Glomerular endothelial cell (primary cell): ENCODE data around the gene SH3PXD2B. TPM values are rescaled to one million over a fixed set of nuclear protein-coding genes. Genes with fewer than 3 reads are reported as not detected.
"Not testable (repeated sequence)": the region's sequence is repeated elsewhere in the genome, so short reads cannot be mapped to it uniquely, and the experiment has no call there.

Source experiments
- DNase-seq: peaks from one replicate; pipeline ENCODE4 v3.0.0-alpha.2; 2011; ENCODE audit warnings: low read depth, low spot score; ENCODE audit errors: extremely low read depth
- total RNA-seq: library from RNA; depleted of rRNA; stranded (reverse); fragments of >200 nt; gene quantifications from 2 replicates; pipeline ENCODE4 v1.2.3, GENCODE V29; 2015

SH3PXD2B gene
- total RNA-seq, 1 donor from 2014 or later = 44.9 TPM

DNA sequence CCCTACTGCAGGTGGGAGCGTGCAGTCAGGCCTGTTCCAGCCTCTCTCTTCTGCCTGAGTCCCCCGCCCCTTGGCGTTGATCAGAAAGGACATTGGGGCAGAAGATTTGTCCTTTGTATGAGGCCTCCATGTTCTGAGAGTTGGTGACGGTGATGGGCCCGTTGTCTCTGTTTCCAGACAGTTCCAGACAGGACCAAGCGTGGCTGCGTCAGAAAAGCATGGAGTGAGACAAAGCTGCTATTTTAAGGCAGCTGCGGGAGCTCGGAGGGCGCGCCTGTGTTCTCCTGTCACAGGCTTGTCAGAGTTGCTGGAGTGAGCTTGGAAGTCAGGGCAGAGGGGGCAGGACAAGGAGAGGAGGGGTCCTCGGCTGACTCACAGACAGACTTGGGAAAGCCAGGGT, 32.1 kb upstream of the SH3PXD2B start:
- no peak for DNase-seq

DNA sequence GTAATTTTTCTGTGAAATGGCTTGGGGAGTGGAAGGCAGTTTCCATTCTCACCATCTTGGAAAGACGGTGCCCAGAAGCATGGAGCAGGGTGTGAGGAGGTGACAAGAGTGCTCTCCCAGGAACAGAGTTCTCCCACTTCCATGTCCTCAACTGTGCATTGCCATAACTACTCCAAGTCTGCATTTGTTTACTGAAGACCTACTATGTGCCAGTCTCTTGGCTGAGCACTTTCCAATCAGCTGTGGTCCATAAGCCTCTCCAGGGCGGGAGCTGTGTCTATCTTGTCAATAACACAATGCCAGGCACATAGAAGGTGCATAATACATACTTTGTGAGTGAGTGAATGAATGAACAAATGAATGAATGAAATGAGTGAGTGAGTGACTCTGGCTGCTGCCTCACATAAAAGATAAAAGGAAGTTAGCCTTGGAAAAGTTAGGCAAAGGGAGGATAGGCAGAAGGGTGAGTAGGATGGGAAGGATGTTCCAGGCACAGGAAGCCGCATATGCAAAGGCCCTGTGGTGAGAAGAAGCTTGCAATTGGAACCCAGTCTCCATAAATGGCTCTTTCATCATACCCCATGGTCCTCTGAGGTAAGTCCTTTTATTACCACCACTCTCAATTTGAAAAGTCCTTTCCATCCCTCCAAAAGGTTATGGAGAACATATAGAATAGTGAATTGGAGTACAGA, 31.3 kb upstream of the SH3PXD2B start:
- no peak for DNase-seq

DNA sequence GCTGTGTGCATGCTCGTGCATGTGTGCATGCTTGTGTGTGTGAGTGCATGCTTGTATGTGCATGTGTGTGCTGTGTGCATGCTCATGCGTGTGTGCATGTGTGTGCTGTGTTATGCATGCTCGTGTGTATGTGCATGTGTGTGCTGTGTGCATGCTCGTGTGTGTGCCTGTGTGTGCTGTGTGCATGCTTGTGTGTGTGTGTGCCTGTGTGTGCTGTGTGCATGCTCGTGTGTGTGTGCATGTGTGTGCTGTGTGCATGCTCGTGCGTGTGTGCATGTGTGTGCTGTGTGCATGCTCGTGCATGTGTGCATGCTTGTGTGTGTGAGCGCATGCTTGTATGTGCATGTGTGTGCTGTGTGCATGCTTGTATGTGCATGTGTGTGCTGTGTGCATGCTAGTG, 30.3 kb upstream of the SH3PXD2B start:
- no peak for DNase-seq

DNA sequence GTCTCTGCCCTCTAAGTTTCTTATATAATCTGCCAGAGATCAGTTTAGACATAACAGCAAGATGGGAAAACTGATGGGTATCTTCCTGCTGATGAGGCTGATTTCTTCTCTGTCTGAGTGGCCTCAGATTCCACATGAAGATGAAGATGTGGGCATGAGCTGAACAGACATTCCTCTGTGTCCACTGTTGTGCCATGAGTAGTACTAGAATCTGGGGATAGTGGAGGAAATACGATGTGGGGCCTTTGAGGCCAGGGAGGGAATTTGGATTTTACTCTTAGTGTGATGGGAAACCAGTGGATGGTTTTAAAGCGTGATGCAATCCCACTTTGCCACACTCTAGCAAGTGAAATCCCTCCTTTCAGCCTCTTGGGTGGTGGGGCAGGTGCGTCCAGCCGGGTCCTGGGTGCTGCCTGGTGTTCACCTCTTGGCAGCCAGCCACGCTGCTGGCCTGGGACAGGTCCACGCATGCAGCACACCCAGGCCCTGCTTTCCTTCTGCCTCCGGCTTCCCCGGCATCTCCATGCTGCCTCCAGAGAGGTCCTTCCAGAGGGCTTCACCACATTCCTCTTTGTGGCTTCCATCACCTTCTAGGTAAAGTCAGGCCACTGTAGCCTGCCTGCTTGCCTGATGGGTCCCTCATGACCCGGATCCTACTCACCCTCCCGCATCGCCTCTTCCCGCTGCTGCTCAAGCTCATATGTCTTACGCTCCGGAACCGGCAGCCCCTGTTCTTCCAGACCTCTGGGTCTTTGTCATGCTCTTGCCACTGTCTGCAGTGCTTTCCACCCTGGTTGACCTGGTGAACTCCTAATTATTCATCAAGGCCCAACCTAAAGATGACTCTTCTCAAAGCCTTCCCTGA, 28.1 kb upstream of the SH3PXD2B start:
- no peak for DNase-seq

DNA sequence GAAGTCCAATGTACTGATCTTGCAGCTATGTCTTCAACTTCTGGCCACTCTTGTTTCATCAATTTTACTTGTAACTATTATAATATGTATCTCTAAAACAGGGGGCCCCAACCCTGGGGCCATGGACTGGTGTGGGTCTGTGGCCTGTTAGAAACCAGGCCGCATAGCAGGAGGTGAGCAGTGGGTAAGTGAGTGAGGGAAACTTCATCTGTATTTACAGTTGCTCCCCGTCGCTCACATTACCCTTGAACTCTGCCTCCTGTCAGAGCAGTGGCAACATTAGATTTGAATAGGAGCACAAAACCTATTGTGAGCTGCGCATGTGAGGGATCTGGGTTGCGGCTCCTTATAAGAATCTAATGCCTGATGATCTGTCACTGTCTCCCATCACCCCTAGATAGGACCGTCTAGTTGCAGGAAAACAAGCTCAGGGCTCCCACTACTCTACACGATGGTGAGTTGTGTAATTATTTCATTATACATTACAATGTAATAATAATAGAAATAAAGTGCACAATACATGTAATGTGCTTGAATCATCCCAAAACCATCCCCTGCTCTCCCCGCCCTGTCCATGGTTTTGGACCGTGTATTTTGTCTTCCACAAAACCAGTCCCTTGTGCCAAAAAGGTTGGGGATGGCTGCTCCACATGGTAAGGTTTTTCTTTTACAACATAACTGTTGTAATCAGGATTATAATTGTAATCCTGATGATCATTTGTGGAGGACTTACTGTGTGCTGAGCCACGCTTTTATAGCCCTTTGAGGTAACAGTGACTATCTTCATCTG, 26.9 kb upstream of the SH3PXD2B start:
- DNase-seq = no peak

DNA sequence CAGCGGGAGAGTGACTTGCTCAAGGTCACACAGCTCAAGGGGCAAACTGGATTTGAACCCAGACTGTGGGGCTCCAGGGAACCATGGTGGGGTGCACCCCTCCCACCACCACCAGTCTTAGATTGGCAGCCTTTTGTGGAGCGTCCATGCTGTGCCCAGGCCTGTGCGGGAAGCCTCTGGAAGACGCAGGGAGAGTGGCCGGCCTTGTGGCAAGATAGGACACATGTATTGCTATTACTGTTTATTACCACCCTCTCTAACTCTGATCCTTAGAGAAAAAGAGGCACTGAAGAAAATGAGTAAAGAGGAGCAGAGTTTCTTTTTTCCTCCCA, 25.4 kb upstream of the SH3PXD2B start:
- DNase-seq = no peak

DNA sequence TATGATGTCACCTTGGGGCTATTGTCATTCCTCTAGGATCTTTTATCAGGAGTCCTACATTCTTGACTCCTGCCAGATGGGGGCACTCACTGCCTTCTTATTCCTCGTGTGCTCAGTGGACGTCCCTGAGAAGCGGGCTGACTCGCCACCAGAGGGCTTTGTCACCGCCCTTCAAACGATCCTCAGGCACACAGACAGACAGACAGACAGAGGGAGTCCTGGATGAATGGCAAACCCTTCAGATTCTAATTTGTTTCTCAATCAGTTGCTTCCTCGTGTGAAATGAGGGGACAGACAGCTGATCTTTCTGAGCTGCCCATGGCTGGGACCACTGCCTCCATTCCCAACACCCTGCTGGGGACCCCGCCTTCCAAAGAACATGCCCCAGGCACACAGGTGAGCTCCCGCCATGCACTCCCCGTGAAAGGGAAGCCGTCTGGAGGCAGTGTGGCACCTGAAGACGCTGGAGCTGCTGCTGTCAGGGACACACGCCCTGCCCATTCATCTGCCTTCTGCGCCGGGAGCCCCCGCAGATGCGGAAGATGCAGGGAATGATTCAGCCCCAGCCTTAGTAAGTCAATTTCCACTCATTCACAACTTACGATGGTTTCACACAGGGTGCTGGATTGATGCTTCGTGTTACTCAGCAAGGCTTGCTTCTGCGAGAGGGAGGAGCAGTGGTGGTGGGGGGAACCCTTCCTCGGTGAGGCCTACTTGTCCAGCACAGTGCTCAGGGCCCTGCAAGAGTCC, 24.9 kb upstream of the SH3PXD2B start:
- DNase-seq = peak; percentile 70

DNA sequence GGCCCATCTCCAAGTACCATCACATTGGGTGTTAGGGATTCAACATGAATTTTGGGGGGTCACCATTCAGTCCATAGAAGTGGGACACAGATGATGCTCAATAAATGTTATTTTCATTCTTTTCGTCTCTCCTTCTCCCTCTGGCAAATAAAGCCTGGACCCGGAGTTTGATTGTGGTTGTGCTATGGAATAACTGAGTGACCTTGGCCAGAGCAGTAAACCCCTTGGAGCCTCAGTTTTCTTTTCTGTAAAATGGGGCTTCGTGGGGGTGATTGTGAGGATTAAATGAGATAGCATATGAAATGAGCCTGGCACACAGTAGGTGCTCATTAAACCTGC, 24.3 kb upstream of the SH3PXD2B start:
- not testable (repeated sequence) for DNase-seq

DNA sequence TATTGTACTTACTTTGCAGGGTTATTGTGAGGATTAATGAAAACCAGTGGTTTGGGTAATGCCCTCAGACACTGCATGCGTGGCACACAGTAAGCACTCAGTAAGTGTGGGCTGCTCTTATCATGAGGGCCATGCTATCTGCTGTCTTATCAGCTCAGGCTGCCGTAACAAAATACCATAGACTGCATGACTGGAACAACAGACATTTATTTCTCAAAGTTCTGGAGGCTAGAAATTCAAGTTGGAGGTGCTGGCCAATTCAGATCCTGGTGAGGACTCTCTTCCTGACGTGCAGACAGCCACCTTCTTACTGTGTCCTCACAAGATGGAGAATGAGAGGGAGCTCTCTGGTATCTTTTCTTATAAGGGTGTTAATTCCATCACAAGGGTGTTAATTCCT, 23.9 kb upstream of the SH3PXD2B start:
- no peak for DNase-seq

DNA sequence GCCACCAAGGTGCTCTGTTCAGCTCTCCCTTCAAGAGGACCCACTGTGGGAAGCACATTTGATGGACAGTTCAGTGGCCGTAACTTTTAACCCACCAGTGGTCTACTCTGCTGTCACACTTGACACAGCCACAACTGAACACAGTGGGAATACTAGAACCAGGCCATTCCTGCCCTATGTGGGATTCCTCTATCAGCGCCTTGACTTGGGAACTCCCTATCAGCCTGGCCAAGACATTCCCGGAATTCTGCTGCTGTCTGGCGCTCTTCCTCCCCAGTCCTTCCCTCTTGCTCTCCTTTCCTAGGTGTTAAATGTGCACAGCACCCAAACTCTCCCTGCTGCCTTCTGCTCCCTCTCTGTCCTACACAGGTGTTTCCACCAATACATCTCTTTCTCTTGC, 23.1 kb upstream of the SH3PXD2B start:
- no peak for DNase-seq

DNA sequence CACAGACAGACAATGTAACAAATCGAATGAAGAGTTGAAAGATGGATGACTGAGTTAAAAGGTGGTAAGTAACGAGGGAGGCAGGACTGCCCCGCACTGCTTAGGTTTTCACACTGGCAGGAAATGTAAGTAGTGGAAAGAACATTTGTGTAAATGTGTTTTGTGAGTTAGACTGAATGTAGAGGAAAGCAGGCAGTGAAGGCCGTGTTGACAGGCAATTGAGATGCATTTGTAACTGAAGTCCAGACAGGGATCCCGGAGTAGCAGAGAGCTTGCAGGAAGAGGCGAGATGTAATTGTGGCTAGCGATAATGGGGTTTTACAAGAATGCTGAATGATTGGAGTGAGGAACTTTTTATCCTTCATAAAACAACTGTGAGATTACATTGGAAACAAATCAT, 20.0 kb upstream of the SH3PXD2B start:
- DNase-seq = no peak

DNA sequence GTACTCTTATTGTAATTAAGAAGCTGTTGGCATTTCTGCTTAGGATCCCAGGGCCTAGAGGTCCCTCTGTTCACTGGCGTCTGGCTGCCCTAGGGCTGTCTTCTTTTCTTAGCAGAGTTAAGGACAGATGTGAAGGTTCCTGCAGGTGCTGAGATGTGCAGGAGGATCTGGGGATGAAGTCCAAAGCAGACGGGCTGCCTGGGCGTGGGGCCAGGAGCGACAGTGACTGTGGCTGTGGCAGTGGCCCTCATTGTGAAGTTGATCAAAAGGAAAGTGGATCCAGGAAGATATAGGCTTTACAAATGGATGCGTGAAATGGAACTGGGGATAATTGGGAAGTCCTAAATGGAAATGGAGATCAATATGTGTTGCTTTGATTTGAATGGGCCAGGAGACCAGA, 19.1 kb upstream of the SH3PXD2B start:
- DNase-seq = no peak

DNA sequence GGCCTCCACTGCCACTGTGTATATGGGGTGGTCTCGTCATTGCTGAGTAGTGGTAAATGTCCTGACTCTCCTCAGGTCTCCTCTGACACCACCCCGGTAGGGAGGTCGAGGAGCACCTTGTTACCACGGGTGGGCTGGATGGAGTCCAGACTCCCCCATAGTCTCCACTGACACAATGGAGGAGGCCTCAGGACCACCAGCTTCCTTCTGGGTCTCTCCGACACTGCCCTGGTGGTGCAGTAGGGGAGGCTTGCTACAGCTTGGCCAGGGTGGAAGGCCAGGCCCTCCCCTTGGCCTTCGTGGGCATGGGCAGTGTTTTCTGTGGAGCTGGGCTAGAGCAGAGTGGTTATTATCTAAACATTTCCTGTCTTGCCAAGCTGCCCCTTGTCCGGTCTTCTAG, 15.4 kb upstream of the SH3PXD2B start:
- DNase-seq = no peak

DNA sequence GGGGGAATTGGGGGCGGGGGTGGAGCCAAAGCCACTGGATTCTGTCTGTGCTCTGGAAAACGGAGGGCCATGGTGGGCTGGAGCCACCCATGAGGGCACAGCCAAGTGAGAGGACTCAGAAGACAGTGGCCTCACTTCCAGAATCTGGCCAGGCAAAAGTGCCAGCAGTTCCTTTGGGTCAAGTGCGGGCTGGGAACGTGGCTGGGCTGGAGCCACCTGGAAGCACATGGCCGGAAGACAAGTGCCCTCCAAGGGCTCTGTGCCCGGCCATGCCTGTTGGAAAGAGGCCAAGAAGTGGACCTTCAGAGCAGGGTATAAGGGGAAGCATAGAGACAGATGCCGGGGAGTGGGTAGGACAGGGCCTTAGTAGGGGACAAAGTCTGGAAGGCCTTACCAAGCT, 11.7 kb upstream of the SH3PXD2B start:
- DNase-seq = no peak

DNA sequence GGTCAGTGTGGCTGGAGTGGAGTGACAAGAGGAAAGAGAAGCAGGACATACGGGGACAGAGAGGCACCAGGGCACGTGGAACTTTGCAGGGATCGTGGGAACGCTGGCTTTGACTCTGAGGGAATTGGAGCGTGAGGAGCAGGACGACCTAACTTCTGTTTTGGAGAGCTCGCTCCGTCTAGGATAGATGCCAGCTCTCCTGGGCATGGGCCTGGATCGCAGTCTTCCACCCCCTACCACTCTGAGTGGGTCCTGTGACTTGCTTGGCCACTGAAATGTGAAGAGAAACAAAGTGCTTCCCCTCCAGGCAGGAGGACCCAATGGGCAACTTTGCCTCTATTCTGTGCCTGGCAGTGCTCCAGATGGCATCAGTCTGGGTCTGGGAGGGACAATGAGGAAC, 8.7 kb upstream of the SH3PXD2B start:
- no peak for DNase-seq

DNA sequence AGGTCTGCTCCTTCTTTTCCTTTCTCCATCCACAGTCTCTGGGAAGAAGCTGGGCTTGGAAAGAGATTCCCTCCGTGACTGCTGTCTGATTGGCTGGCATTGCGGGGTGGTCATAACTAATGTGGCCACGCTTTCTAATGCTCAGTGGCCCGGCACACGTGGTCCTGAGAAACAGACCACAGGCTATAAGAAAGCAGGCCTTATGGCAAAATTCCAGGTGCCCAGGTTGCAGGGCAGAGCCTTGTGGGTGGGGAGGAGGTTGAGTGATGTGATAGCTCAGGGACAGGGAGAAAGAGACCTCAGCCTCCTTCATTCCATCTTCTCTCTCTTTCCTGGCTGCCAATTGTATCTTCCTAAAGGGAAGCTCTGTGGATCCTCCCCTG, 5.4 kb upstream of the SH3PXD2B start:
- DNase-seq = no peak

DNA sequence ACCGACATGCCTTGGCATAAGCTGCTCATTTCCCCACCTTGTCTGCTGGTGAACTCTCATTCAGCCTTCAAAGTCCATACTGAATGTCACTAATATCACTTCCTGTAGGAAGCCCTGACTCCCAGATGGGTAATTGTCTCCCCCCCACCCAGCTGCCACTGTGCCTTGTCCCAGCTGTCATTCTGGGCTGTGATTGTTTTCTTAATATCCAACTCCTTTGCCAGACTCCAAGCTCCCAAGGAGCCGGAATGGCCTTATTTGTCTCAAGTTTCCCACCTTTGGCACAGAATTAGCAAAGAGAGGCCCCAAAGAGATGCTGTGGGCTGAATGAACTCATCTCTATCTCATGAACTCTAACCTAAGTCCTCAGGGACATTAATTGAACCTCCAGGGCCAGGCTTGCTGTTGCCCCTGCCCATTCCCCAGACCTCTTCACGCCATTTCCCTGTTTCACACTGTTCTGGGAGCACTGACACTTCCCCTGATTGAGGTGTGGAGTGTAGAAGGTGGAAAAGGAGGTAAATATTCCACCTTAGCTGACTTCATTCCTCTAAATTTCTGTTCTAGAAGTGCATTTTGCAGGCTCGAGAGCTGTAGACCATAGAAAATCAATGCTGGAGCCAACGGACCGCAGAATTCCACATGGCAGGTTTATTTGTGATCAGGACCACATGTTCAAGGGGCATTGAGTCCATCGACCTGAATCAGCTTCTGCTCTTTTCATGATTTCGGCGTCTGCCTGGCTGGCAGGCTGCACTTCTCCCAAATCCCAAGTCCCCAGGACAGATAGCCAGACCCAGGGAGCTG, 4.9 kb upstream of the SH3PXD2B start:
- no peak for DNase-seq

DNA sequence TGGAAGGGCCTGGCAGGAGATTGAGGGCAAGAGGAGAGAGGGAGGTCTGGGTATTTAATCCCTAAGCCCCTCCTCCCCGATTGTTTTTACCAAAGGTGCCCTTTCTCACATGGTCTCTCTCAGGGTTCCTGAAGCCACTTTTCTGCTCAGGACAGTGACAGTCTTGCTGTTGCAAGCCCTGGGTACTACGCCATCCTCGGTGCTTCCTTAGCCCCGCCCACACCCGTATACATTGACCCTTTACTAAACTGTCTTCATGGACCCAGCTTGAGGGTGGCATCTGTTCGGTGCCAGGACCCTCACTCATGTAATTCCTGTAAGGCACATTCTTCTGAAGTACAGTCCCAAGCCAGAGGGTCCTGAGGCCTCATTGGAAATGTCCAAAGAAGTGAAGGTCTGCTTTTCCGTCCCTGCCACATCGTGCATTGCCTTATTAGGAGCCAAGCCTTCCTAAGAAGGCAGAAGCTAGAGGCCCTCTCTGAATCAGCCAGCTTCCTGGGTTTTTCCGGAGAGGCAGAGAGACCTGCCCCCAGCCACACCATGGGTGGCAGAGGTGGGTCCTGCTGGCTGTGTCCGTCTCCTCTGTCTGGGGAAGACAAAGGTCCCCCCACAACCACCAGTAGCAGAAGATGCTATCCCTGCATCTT, 1.9 kb upstream of the SH3PXD2B start:
- no peak for DNase-seq

DNA sequence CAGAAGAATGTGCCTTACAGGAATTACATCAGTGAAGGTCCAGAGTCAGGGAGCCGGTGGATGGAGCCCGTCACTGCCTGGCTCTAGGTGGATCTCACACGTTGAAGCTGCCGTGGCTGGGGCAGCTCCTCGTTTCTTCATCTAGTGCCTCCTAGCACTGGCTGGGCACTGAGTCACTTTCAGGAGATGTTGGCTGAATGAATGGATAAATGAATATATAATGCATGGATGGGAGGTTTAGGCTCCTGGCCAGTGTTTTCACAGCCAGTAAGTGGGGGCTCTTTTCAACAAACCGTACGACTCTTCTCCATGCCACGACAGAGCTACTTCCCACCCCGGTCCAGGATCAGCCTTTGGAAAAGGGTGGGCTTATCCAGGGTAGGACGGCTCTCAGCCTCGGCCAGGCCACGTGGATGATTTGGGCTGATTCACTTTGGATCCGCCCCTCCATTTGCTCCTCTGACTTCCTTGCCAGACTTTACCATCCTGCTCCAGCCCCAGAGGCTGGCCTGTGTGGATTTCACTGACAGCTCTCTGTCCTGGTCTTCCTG, 1.3 kb upstream of the SH3PXD2B start:
- DNase-seq = no peak

DNA sequence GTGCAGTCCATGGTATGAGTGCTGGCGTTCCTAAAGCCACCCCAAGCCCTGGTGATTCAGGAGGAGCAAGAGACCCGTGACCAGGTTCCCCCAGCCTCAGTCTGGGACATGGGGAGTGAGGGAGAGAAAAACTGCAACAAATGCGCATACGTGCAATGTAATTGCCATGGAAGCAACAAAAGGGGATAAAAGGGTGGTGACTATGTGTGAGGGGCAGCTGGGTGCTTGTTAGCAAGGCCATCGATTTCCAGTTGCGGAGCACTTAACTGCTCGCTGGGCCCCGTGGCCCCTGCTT, 709 bp upstream of the SH3PXD2B start:
- DNase-seq = no peak
